ENCODE data around the gene LLGL1. TPM values are rescaled to one million over a fixed set of nuclear protein-coding genes. Genes with fewer than 3 reads are reported as not detected.

The LLGL1 gene
- total and polyA plus RNA-seq, 2 donors (not counting 3 experiments of a cell fraction or from before 2014, with no cell fraction given) = 34.9 to 47.1 TPM

DNA sequence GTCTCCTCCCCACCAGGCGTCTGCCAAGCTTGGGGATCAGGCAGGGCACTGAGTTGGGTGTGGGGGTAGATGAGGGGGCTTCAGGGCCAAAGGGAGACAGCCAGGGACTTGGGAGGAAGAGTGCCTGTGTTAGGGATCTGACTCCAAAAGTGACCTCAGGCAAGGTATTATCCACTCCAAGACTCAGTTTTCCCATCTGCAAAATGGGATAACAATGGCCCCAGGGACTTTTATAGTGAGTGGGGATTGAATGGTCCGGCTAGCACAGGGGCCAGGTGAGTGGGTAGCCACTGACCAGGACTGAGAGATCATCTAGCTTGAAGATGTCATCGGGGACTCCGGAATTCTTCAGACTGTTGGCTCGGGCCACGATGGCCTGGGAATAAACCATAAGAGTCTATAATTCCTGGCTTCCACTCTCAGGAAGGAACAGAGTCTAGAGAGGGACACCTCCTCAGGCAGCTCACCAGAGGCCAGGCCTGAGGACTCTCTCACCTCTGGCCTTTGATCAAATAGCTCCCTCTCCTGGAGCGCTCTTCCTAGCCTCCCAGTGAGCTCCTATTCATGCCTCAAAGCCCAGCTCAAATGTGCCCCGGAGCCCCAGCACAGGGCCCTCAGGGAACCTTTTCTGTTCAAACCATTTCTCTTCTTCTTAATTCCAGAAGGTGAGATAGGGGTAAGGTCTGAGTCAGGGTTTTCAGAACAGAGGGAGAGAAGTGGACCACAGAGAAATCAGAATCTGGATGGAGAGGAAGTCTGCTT, 29.6 kb downstream of the LLGL1 start:
- ChIA-PET POLR2A (no interaction called here), CTCF (no interaction called here)
- dilution Hi-C loops (cut with MboI; ENCODE audit: extremely low pct_ligation_motif_present, low sequenced_read_pairs) = no loop called here
- Histone ChIP-seq H3K4me3 (replicated peaks in 1 of 3; ENCODE audit: insufficient read depth in 1 of 3, low read depth in 1 of 3, low read length in 3 of 3) (no peak overlapping the region), H2AFZ (ENCODE audit: low read depth, low read length) (no peak overlapping the region), H3K36me3 (ENCODE audit: control insufficient read depth in 2 of 2, extremely low read depth in 1 of 2, insufficient read depth in 2 of 2, low read length in 2 of 2) (peaks cover 4 to 60% of the 10 kb centered on the region in 2 experiments), H4K20me1 (replicated peaks; ENCODE audit: control insufficient read depth, extremely low read depth, insufficient read depth, low read length) (no peaks in the 10 kb centered on the region), H3K79me2 (ENCODE audit: control insufficient read depth, insufficient read depth, low read length) (peaks cover 23% of the 10 kb centered on the region), H3K9me3 (replicated peaks; ENCODE audit: control insufficient read depth, insufficient read depth, low read length) (no peaks in the 10 kb centered on the region), H3K9ac (replicated peaks; ENCODE audit: extremely low read depth, insufficient read depth, low read length) (no peak overlapping the region), H3K4me1 (ENCODE audit: control insufficient read depth, extremely low read depth, insufficient read depth, low read length) (peaks cover 9% of the 10 kb centered on the region), H3K27ac (ENCODE audit: insufficient read depth, low read depth, low read length) (no peak overlapping the region), H3K27me3 (ENCODE audit: control insufficient read depth in 2 of 2, insufficient read depth in 2 of 2, low read length in 2 of 2) (no peaks in the 10 kb centered on the region), H3K9me1 (replicated peaks; ENCODE audit: control insufficient read depth, extremely low read depth, insufficient read depth, low read length) (no peaks in the 10 kb centered on the region), H3K4me2 (ENCODE audit: insufficient read depth, low read length) (no peak overlapping the region)
- intact Hi-C loops (cut with micrococcal nuclease) = no loop called here
- FAIRE-seq (no peak), DNase-seq (ENCODE audit: low read depth, low spot score) (no peak)
- no TSS peak for BruUV-seq (replicated peaks)
- no peak for TF ChIP-seq FOS (IDR thresholded peaks at IDR 0.05; ENCODE audit: borderline replicate concordance, insufficient read depth, low read length)
- TF ChIP-seq JUN (IDR thresholded peaks at IDR 0.05; ENCODE audit: borderline replicate concordance, insufficient read depth, insufficient read length, low read depth) = no peak
- TF ChIP-seq, protein P1, sequence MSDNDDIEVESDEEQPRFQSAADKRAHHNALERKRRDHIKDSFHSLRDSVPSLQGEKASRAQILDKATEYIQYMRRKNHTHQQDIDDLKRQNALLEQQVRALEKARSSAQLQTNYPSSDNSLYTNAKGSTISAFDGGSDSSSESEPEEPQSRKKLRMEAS (IDR thresholded peaks at IDR 0.05; ENCODE audit: insufficient read depth, insufficient read length) = no peak
- TF ChIP-seq EZH2 (IDR thresholded peaks at IDR 0.05; ENCODE audit: borderline replicate concordance, low read depth, low read length, severe bottlenecking) = no peak
- TF ChIP-seq GATA2 (IDR thresholded peaks at IDR 0.05; ENCODE audit: insufficient read depth, insufficient read length, low read depth, low read length) = no peak
- TF ChIP-seq MYC (IDR thresholded peaks at IDR 0.05; ENCODE audit: low read depth, low read length) = no peak
- TF ChIP-seq POLR2A (IDR thresholded peaks at IDR 0.05; ENCODE audit: low read depth, low read length) = no peak
- TF ChIP-seq, protein P2, sequence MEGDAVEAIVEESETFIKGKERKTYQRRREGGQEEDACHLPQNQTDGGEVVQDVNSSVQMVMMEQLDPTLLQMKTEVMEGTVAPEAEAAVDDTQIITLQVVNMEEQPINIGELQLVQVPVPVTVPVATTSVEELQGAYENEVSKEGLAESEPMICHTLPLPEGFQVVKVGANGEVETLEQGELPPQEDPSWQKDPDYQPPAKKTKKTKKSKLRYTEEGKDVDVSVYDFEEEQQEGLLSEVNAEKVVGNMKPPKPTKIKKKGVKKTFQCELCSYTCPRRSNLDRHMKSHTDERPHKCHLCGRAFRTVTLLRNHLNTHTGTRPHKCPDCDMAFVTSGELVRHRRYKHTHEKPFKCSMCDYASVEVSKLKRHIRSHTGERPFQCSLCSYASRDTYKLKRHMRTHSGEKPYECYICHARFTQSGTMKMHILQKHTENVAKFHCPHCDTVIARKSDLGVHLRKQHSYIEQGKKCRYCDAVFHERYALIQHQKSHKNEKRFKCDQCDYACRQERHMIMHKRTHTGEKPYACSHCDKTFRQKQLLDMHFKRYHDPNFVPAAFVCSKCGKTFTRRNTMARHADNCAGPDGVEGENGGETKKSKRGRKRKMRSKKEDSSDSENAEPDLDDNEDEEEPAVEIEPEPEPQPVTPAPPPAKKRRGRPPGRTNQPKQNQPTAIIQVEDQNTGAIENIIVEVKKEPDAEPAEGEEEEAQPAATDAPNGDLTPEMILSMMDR (IDR thresholded peaks at IDR 0.05; ENCODE audit: extremely low read depth in 1 of 2, insufficient read depth in 1 of 2, low read depth in 1 of 2, low read length in 2 of 2) = no peak
